ENCODE measurements around the gene MDC1.

DNA sequence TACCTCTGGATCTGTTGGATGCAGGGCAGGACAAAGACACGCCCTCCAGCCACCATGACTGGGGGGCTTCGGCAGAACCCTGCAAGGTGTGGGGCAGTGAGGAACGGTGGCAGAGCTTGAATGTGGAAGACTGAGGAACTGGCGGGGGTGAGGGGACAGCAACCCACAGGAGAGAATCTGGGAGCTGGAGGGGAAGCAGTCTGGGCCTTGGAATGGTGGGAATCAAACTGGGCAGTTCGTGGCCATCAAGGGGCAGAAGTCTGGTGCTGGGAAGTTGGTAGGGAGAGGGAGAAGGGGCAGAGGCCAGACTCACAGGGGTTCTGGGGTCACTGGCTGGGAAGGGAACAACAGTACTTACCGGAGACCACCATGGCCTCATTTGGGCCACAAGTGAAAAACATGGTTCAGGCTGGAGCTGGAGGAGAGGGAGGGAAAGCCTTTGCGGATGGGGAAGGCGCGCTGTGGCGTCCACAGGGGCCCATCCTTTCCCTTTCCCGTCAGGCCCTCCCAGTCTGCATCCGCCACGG is 24.8 kb upstream of the MDC1 start:
- TF ChIP-seq CTCF (IDR thresholded peaks at IDR 0.05) = no peak
- TF ChIP-seq RCOR1 (IDR thresholded peaks at IDR 0.05; ENCODE audit: low read length) = no peak
- TF ChIP-seq TAF1 (IDR thresholded peaks at IDR 0.05; ENCODE audit: borderline replicate concordance, low read depth, low read length) = no peak; the same call in 1 of the 2 replicates
- TF ChIP-seq RFX5 (IDR thresholded peaks at IDR 0.05; ENCODE audit: low read length) = no peak

All from SK-N-SH (cell line).